ENCODE data around the gene PXT1.
"Not testable (repeated sequence)": the region's sequence is repeated elsewhere in the genome, so short reads cannot be mapped to it uniquely, and the experiment has no call there.

Gene PXT1

GRCh38 chr6:36460916-36461315 is 18.3 kb upstream of the PXT1 start:
- no peak overlapping the region for H3K27ac Mint-ChIP-seq
- ATAC-seq, result no peak
- peaks cover 15% of the 10 kb centered on the region for H3K36me3 Mint-ChIP-seq
- H3K9me3 Mint-ChIP-seq, result no peaks in the 10 kb centered on the region
- no peak overlapping the region for H3K4me3 Mint-ChIP-seq
- H3K27me3 Mint-ChIP-seq, result no peaks in the 10 kb centered on the region
- H3K4me1 Mint-ChIP-seq, result peaks cover 48% of the 10 kb centered on the region

GRCh38 chr6:36459501-36459900 is 16.8 kb upstream of the PXT1 start:
- Mint-ChIP-seq H3K27me3 (no peaks in the 10 kb centered on the region), H3K36me3 (peaks cover 15% of the 10 kb centered on the region), H3K4me3 (no peak overlapping the region), H3K9me3 (no peaks in the 10 kb centered on the region), H3K4me1 (peaks cover 44% of the 10 kb centered on the region), H3K27ac (no peak overlapping the region)
- ATAC-seq, result no peak

- Mint-ChIP-seq H3K27me3 (no peaks in the 10 kb centered on the region), H3K36me3 (peaks cover 13% of the 10 kb centered on the region), H3K4me1 (peaks cover 20% of the 10 kb centered on the region), H3K27ac (no peak overlapping the region), H3K9me3 (no peaks in the 10 kb centered on the region), H3K4me3 (no peak overlapping the region)
- no peak for ATAC-seq
Observed at GRCh38 chr6:36455486-36456027, 12.9 kb upstream of the PXT1 start.

- H3K9me3 Mint-ChIP-seq, H3K4me3 Mint-ChIP-seq, H3K27ac Mint-ChIP-seq, H3K27me3 Mint-ChIP-seq, ATAC-seq: not testable (repeated sequence)
- peaks cover 18% of the 10 kb centered on the region for H3K4me1 Mint-ChIP-seq
- peaks cover 28% of the 10 kb centered on the region for H3K36me3 Mint-ChIP-seq
Observed at GRCh38 chr6:36452897-36453296, 10.2 kb upstream of the PXT1 start.

- Mint-ChIP-seq H3K4me1 (peaks cover 27% of the 10 kb centered on the region), H3K36me3 (peaks cover 22% of the 10 kb centered on the region)
- not testable (repeated sequence) for H3K27ac Mint-ChIP-seq, H3K4me3 Mint-ChIP-seq, ATAC-seq, H3K27me3 Mint-ChIP-seq, H3K9me3 Mint-ChIP-seq
Observed at GRCh38 chr6:36449173-36449572, 6.5 kb upstream of the PXT1 start.

GRCh38 chr6:36445621-36446020 is 3.0 kb upstream of the PXT1 start:
- no peak overlapping the region for H3K4me3 Mint-ChIP-seq
- peaks cover 16% of the 10 kb centered on the region for H3K36me3 Mint-ChIP-seq
- H3K4me1 Mint-ChIP-seq, result peaks cover 39% of the 10 kb centered on the region
- H3K27me3 Mint-ChIP-seq, result no peaks in the 10 kb centered on the region
- ATAC-seq, result no peak
- no peaks in the 10 kb centered on the region for H3K9me3 Mint-ChIP-seq
- H3K27ac Mint-ChIP-seq, result peak overlapping the region; percentile 18

GRCh38 chr6:36444470-36444869 is 1.8 kb upstream of the PXT1 start:
- no peaks in the 10 kb centered on the region for H3K27me3 Mint-ChIP-seq
- H3K4me1 Mint-ChIP-seq, result peaks cover 34% of the 10 kb centered on the region
- peaks cover 12% of the 10 kb centered on the region for H3K36me3 Mint-ChIP-seq
- peak overlapping the region; percentile 95 for H3K27ac Mint-ChIP-seq
- H3K9me3 Mint-ChIP-seq, result no peaks in the 10 kb centered on the region
- peak overlapping the region; percentile 94 for H3K4me3 Mint-ChIP-seq
- ATAC-seq, result no peak

- no peak for ATAC-seq
- Mint-ChIP-seq H3K27me3 (no peaks in the 10 kb centered on the region), H3K27ac (peak overlapping the region; percentile 95), H3K4me3 (peak overlapping the region; percentile 94), H3K4me1 (peaks cover 33% of the 10 kb centered on the region), H3K9me3 (no peaks in the 10 kb centered on the region), H3K36me3 (peaks cover 4% of the 10 kb centered on the region)
Observed at GRCh38 chr6:36443471-36444428, 1.1 kb upstream of the PXT1 start.

- H3K4me3 Mint-ChIP-seq, result peak overlapping the region; percentile 94
- H3K36me3 Mint-ChIP-seq, result no peaks in the 10 kb centered on the region
- H3K27me3 Mint-ChIP-seq, result no peaks in the 10 kb centered on the region
- peak overlapping the region; percentile 95 for H3K27ac Mint-ChIP-seq
- peaks cover 33% of the 10 kb centered on the region for H3K4me1 Mint-ChIP-seq
- no peak for ATAC-seq
- H3K9me3 Mint-ChIP-seq, result no peaks in the 10 kb centered on the region
Observed at GRCh38 chr6:36442103-36442670, 467 bp downstream of the PXT1 start.

GRCh38 chr6:36441307-36441894 is 1.3 kb downstream of the PXT1 start:
- no peaks in the 10 kb centered on the region for H3K9me3 Mint-ChIP-seq
- peak overlapping the region; percentile 95 for H3K27ac Mint-ChIP-seq
- H3K4me3 Mint-ChIP-seq, result peak overlapping the region; percentile 39

GRCh38 chr6:36436466-36436865 is 6.2 kb downstream of the PXT1 start:
- Mint-ChIP-seq H3K4me3 (no peak overlapping the region), H3K4me1 (peaks cover 14% of the 10 kb centered on the region), H3K9me3 (no peaks in the 10 kb centered on the region), H3K27me3 (no peaks in the 10 kb centered on the region), H3K36me3 (no peaks in the 10 kb centered on the region), H3K27ac (no peak overlapping the region)
- no peak for ATAC-seq

More at GRCh38 chr6:36441307-36441894, 1.3 kb downstream of the PXT1 start:
- peak; percentile 73 for ATAC-seq
- no peaks in the 10 kb centered on the region for H3K36me3 Mint-ChIP-seq
- H3K27me3 Mint-ChIP-seq, result no peaks in the 10 kb centered on the region
- peaks cover 30% of the 10 kb centered on the region for H3K4me1 Mint-ChIP-seq

GRCh38 chr6:36432151-36432671 is 10.4 kb downstream of the PXT1 start:
- no peak for ATAC-seq

GRCh38 chr6:36431197-36431596 is 11.5 kb downstream of the PXT1 start:
- Mint-ChIP-seq H3K27ac (no peak overlapping the region), H3K4me1 (peaks cover 10% of the 10 kb centered on the region), H3K36me3 (no peaks in the 10 kb centered on the region), H3K9me3 (no peaks in the 10 kb centered on the region), H3K27me3 (no peaks in the 10 kb centered on the region), H3K4me3 (no peak overlapping the region)
- no peak for ATAC-seq

More at GRCh38 chr6:36432151-36432671, 10.4 kb downstream of the PXT1 start:
- no peaks in the 10 kb centered on the region for H3K9me3 Mint-ChIP-seq
- no peaks in the 10 kb centered on the region for H3K27me3 Mint-ChIP-seq
- H3K27ac Mint-ChIP-seq, result peak overlapping the region; percentile 12
- H3K4me1 Mint-ChIP-seq, result peaks cover 10% of the 10 kb centered on the region
- peak overlapping the region; percentile 59 for H3K4me3 Mint-ChIP-seq
- H3K36me3 Mint-ChIP-seq, result no peaks in the 10 kb centered on the region

GRCh38 chr6:36430351-36430750 is 12.3 kb downstream of the PXT1 start:
- ATAC-seq, result no peak
- Mint-ChIP-seq H3K4me1 (peaks cover 10% of the 10 kb centered on the region), H3K36me3 (no peaks in the 10 kb centered on the region), H3K9me3 (no peaks in the 10 kb centered on the region), H3K27me3 (no peaks in the 10 kb centered on the region), H3K4me3 (no peak overlapping the region), H3K27ac (no peak overlapping the region)

GRCh38 chr6:36428911-36429310 is 13.7 kb downstream of the PXT1 start:
- no peaks in the 10 kb centered on the region for H3K9me3 Mint-ChIP-seq
- H3K27ac Mint-ChIP-seq, result no peak overlapping the region
- no peaks in the 10 kb centered on the region for H3K36me3 Mint-ChIP-seq
- H3K4me3 Mint-ChIP-seq, result no peak overlapping the region
- no peak for ATAC-seq
- peaks cover 11% of the 10 kb centered on the region for H3K4me1 Mint-ChIP-seq
- no peaks in the 10 kb centered on the region for H3K27me3 Mint-ChIP-seq

All from stimulated activated memory B cell treated with anti-CD40 and anti-IgM and Interleukin-4, amounts not matched to agents 10 μg/mL and 1 μg/mL and 100 μg/mL, for 72 hours (primary cell).